ENCODE results near the gene ERGIC1.
A peak's percentile ranks its signal among the peaks of the same experiment; 100 is the strongest.
"Not testable (repeated sequence)": the region's sequence is repeated elsewhere in the genome, so short reads cannot be mapped to it uniquely, and the experiment has no call there.

ERGIC1 gene

DNA sequence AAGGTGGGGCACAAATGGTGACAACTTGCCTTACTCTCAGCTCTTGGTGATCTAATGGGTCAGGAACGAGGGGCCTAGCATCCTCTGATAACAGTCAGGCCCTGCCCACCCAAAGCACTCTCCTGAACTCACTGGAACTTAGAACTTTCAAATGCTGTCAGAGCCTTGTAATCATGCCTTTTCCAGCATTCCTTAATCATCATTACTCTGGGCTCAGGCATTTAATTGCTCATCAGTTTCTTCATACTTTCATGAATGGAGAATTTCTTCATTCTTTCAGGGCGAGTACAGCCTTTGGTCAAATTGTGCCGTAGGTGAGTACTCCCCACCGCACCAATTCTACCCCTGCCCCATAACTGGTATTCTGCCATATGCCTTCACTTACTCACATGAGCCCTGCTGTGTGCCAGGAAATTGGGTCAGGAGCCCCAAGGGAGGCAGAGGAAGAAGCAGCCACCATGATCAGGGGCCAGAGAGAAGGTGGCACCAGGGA, 32.8 kb upstream of the ERGIC1 start:
- DNase-seq (ENCODE audit: low spot score), result no peak

DNA sequence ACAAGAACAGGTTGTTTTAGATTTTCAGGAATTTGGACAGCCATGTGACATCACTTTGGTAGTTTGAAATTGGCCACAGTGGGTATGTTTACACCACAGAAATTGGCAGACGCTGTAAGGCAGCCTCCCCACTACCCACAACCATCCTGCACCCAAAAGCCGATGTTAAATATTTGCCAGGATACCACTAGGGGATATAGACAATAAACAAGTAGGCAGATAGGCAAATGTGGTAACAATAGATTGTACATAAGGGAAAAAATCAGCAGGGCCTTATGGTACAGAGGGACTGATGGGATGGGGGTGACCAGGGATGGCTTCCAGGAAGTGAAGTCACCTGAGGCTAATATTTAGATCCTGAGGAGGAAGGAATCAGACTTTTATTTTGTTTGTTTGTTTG, 31.9 kb upstream of the ERGIC1 start:
- DNase-seq (ENCODE audit: low spot score), result no peak

DNA sequence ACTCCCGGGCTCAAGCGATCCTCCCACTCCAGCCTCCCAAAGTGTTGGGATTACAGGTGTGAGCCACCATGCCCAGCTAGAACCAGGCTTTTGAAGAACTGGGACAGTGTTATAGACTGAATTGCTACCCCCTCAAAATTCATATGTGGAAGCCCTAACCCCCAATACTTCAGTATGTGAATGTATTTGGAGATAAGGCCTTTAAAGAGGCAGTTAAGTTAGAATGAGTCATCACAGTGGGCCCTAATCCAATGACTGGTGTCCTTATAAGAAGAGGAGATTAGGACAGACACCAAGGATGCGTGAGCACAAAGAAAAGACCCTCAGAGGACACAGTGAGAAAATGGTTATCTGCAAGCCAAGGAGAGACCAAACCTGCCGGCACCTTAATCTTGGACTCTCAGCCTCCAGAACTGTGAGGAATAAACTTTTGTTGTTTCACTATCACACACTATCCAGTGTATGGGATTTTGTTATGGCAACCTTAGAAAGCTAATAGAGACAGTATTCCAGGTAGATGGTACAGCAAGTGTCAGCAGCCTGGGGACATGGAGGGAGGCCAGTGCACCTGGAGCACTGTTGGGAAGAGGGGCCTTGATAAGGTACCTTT, 31.4 kb upstream of the ERGIC1 start:
- DNase-seq (ENCODE audit: low spot score), result no peak

DNA sequence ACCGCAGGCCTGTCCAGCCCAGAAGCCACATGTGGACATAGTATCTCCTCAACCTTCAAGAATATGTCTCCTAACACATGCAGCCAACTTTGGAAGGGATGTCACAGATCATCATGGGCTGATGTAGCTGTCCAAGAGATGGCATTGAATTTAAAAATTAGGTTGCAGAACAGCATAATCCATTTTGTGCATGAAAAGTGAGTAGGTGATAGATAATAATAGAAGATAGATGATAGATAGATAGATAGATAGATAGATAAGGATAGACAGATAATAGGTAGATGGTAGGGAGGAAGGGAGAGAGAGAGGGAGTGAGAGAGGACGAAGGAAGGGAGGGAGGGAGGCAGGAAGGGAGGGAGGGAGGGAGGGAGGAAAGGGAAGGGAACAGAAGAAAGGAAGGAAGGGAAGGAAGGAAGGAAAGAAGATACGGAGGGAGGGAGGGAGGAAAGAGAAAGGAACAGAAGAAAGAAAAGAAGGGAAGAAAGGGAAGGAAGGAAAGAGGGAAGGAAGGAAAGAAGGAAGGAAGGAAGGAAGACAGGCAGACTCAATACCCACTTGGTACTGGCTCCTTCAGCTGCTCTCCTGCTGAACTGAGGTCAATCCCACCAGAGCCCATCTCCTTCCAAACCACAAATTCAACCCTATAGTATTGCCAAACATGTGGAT, 28.9 kb upstream of the ERGIC1 start:
- DNase-seq (ENCODE audit: low spot score), result no peak

DNA sequence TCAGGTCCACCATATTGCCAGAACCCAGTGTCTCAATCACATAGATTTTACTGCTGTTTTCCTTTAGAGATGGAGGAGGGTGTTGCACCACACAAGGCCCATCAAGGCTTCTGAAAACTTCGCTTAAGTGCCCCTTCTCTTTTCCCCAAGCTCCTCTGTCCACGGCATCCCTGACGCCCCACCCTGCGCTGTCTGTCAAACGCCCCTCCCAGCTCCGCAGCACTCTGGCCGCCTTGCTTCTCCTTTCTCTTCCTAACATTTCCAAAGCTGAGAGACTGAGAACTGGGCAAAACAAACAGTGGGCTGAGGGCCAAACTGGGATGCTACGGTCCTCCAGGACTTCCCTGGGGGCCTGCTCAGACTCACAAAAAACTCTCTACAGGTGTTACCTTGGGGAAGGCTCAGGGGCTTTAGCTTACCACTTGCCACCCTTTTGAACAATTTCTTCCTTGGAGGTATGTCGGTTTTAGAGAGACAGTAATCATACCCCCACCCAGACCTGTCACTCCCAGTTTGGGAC, 28.3 kb upstream of the ERGIC1 start:
- no peak for DNase-seq (ENCODE audit: low spot score)

DNA sequence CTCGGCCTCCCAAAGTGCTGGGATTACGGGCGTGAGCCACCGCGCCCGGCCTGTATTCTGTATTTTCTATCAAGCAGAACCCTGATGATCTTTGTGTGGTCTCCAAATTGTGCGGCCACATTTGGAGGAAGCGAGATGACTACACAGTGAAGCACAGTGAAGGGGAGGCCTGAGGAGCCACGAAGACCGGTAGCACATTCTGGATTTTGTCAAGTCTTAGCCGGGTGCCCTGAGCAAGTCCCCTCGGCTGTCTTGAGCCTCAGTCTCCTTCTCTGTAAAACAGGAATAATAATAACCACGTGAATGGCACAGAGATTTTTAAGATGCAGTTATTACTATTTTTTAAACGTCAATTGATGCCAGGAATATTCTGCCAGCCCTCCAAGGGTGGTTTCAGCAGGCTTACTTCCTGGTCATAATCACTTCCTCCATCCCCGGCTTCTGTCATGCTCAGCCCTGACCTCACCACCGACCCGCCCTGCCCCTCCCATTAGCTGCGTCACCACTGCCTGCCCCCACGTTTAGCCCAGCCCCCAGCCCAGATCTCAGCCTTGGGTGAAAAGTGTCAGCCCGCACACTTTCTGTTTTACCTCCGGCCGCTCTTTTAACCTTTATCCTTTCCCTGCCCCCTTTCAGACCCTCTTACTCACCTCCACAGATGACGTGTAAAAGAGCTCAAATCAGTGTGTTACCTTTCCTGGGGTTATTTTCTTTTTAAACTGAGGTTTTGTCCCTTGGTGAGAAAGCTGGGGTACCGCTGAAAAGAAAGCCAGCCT, 27.0 kb upstream of the ERGIC1 start:
- DNase-seq (ENCODE audit: low spot score), result peak; percentile 93

DNA sequence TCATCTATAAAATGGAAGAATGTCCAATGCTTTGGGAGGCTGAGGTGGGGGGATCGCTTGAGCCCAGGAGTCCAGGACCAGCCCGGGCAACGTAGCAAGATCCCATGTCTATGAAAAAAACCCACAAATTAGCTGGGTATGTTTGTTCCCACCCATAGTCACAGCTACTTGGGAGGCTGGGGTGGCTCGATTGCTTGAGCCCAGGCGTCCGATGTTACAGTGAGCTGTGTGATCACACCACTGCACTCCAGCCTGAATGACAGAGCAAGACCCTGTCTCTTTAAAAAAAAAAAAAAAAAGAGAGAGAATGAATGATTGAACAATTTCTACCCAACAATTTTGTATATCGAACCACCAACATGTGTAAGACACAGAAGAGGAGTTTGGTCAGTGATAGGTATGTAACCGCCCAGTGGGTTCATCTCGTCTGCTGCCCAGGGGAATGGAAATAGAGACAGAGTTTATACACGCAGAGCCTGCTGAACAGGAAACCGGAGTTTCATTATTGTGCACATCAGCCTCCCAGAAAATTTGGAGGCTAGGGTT, 26.2 kb upstream of the ERGIC1 start:
- no peak for DNase-seq (ENCODE audit: low spot score)

DNA sequence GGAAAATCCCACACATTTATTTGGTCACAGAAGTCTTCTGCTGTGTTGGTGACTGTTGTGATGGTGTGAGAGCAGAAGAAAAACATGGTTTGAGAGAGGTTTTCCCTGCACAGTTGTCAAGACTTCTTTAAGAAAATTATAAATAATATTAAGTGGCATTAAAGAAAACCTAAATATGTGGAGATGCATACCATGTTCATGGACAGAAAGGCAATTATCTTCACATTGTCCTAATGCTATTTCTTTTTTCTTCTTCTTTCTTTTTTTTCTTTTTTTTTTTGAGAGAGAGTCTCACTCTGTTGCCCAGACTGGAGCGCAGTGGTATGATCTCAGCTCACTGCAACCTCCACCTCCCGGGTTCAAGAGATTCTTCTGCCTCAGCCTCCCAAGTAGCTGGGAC, 24.3 kb upstream of the ERGIC1 start:
- no peak for DNase-seq (ENCODE audit: low spot score)

DNA sequence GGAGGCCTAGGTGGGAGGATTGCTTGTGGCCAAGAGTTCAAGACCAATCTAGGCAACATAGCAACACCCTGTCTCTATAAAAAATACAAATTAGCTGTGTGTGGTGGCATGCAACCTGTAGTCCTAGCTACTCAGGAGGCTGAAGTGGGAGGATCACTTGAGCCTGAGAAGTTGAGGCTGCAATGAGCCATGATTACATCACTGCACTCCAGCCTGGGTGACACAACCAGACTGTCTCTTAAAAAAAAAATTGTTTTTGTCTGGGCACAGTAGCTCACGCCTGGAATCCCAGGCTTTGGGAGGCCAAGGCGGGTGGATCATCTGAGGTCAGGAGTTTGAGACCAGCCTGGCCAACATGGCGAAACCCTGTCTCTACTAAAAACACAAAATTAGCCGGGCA, 23.1 kb upstream of the ERGIC1 start:
- DNase-seq (ENCODE audit: low spot score), result not testable (repeated sequence)

DNA sequence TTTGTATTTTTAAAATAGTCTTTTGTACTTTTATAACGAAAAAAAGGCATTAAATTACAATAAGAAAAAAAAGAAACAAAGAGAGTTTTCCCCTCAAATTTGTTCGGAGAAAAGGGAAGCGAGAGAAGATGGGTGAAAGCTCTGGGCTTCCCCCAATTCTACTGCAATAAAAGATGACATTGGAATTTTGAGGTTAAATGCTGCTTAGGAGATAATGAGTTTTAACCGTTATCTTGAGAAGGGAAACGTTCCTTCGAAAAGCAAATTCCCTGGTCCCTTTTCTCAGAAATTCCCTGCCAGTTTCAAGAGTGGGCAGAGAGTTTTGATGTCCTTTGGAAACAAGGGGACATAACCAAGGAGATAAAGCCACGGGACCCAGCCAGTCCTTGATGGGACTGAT, 18.4 kb upstream of the ERGIC1 start:
- no peak for DNase-seq (ENCODE audit: low spot score)

DNA sequence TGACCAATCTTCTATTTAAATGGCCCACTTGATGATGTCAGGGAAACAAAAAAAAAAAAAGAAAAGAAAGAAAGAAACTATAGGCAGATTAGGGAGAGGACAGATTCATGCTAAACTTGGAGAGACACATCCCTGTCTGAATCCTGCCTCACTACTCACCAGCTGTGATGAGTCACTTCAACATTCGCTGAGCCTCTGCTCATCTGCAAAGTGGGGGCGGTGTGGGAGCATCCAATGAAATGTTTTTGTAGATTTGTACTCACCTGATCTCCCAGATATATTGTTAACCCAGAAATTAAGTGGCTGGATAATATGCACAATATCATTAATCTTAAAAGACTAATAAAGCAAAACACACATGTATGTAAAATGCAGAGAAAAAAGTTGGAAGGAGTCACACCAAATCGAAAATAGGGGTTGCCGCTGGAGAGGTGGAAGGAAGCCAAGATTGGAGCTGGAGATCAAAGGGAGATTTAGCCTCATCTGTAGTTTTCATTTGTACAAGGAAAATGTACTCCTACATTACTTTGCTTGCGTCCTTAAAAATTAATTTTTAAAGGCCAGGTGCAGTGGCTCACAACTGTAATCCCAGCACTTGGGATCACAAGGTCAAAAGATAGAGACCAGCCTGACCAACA, 17.0 kb upstream of the ERGIC1 start:
- no peak for DNase-seq (ENCODE audit: low spot score)

DNA sequence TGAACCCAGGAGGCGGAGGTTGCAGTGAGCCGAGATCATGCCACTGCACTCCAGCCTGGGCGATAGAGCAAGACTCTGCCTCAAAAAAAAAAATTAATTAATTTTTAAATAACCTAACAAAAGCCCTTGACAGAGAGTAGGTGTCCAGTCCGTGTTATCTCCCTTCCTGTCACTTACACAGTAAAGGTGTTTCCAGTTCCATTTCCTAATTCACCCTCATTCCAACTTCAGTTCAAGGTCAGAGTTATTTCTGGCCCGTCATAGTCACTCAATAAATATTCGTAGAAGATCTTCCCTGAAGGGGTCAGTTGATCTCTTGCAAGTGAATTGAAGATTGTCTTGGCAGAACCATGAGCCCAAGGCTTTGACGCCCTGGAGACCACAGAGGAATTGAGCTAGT, 16.4 kb upstream of the ERGIC1 start:
- no peak for DNase-seq (ENCODE audit: low spot score)

DNA sequence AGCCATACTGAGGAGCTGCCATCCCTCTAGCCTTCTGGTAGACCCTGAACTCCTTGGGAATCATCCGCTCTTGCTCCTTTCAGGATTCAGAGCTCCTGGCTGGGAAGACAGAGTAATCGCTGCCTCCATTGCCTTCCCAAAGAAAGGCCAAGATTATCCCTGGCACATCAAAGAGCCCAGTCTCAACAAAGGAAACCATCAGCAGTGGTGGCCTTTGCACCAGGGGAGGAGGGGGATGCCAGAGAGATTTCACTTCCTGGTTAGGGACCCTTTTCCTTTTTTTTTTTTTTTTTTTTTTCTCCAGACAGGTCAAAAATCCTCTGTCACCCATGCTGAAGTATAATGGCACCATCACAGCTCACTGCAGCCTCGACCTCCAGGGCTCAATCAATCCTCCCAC, 16.0 kb upstream of the ERGIC1 start:
- no peak for DNase-seq (ENCODE audit: low spot score)

DNA sequence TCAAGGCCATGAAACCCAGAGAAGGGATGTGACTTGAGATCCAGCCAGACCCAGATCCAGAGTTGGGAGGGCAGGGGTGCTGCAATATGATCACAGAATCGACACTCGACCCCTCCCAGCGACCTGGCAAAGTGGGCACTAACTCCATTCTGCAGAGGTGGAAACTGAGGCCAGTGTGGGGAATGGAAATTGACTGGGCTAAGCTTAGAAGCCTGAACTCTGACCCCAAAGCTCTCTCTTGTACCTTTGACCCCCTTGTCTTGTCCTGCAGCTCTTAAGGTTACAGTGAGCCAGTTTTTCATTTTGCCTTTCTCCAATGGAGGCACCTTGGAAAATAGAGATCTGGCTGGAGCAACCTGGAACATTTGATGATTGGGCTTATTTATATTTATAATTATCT, 14.5 kb upstream of the ERGIC1 start:
- DNase-seq (ENCODE audit: low spot score), result no peak

DNA sequence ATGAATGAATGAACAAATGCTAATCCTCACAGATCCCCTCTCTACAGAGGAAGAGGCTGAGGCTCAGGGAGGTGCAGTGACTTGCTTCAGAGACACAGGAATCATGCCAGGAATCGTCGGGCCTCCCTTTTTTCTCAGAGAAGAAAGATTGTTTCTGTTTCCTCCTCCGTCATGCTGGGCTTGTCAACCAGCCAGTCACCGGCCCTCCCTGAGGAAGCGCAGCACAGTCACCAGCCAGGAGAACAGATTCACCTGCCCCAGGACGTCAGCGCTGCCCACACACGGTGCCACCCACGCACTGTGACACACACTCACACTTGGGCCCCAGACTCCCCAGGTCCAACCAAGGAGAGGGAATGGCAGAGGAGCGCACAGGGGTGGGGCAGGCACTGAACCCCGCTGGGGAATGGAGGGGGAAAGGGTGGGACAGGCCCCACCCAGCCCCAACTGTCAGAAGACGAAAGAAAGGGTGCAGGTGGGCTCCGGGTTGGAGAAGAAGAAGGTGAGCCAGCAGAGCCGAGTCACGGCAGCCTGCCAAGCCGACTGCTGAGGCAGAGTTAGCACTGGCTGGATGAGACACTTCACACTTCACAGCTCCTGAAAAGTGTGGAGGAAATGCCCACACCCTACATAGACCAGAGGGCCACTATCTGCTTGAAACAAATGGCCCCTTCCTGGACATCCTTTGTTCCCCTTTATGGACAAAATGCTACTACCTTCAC, 13.8 kb upstream of the ERGIC1 start:
- no peak for DNase-seq (ENCODE audit: low spot score)

DNA sequence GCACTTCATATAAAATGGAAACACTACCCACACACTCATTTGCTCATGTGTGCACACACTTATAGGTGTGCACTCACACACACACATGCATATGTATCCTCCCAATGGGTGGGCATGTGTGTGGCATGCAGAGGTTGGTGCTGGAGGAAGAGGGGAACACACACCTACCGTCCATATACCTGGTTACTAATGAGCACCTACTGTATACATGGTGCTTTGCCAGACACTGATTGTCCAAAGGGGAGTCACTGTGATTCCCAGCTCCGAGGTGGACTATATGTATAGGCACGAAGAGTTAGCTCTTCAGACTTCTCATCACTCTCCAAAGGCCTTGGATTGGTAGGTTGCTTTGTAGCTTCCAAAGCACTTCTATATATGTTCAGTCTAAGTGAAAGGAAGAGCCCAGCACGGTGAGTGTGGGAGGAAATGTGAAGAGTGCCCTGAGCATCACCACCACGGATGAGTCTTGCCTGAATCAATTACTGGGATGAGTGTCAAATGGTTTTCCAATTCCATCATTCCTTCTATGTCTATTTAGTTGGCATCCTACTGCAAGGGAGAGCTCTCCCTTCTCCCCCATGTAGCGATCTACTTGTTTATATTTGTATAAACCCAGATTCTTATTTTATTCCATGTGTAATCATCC, 12.6 kb upstream of the ERGIC1 start:
- DNase-seq (ENCODE audit: low spot score), result no peak

DNA sequence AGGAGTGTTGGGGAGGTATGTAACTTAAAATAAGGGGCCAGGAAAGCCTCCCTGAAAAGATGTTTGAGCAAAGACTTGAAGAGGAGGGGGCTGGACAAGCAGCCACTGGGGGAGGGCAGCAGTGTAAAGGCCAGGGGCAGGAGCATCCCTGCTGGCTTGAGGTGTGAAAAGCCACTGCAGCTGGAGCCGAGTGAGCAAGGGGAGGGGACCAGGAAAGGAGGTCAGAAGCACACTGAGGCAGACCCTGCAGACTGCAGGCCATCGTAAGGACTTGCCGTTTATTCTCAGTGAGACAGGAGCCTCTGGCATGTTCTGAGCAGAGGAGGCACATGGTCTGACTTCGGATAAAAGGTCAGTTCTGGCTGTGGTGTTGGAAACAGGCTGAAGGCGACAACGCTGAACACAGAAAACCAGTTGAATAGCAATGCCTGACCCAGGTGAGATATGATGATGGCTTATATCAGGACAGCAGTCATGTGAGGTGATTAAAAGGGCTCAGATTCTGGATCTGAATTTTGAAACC, 10.2 kb upstream of the ERGIC1 start:
- DNase-seq (ENCODE audit: low spot score), result no peak

DNA sequence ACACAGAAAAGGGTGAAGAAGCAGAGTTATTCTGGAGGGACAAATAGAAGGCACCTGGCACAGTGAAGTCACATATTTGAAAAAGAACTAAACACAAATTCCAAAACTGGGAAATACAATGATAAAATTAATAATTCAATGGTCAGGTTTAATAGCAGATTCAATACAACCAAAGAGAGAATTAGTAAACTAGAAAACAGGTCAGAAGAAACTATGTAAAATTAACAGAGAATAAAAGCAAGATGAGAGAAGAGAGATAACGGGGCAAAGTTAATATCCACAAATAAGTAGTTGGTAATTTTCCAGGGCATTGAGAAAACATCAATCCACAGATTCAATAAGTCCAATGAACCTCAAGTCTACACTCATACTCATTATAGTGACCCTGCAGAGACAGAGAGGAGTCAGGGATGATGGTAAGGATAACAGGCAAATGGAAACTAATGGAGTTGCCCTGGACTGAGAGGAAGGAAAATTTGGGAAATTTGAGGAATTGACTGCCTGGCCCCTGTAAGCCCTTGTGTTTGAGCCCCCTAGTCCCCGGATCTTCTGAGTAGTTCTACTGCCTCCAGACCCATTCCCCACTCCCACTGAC, 8.3 kb upstream of the ERGIC1 start:
- no peak for DNase-seq (ENCODE audit: low spot score)

DNA sequence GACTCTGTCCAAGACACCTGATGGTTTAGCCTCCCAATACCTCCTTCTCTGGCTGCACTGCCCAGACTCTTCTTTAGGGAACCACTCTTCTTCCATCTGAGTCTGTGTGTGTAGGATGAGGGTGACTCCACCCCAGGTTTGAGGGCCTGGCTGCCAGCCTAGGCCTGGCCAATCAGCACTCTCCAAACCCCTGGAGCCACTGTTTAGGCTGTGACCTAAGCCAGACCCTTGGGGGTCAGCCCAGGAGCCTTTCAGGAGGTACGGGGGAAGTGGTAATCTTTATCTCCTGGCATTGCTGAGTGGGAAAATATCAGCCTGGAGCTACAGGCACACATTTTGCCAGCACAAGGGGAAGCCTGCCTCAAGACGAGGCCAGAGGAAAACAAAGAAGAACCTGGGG, 6.2 kb upstream of the ERGIC1 start:
- DNase-seq (ENCODE audit: low spot score), result no peak

DNA sequence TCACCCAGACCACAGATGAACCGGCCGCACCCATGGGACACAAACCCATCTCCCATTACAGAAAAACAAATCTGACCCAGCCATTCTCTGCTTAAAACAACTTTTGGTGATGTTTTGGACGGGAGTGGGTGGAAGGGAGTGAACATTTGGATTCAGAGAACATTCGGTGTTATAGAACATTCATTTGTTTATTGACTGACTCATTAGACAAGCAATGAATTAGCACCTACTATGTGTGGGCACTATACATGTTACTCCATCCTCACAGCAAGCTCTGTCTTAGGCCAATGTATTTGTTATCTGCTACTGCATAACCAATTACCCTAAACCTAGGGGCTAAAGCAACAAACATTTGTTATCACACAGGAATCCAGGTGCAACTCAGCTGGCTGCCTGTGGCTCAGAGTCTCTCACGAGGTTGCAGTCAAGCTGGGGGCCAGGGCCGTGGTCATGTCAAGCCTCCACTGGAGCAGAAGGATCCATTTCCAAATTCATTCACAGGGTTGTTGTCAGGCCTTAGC, 5.1 kb upstream of the ERGIC1 start:
- DNase-seq (ENCODE audit: low spot score), result no peak
